K562 (cell line): ENCODE measurements around the gene PTTG2. TPM values are rescaled to one million over a fixed set of nuclear protein-coding genes. Genes with fewer than 3 reads are reported as not detected.

Experiments used
- ATF7 ChIP-seq: fragments of 450-650 bp; IDR thresholded peaks from 2 replicates; pipeline ENCODE4 v1.7.1; 2014; ENCODE audit warnings: mild to moderate bottlenecking, moderate library complexity
- CBX3 ChIP-seq, 2 experiments: IDR thresholded peaks; 1 replicate in 1 of 2; 2 replicates in 1 of 2; pipeline ENCODE4 v1.6.1; 2012; ENCODE audit warnings: inconsistent platforms in 2 of 2, low read length in 2 of 2, borderline replicate concordance in 1 of 2, control low read depth in 1 of 2
- HINFP ChIP-seq: fragments of 450-650 bp; conservative IDR thresholded peaks from 2 replicates; pipeline ENCODE4 v1.6.1; 2016; ENCODE audit warnings: missing genetic modification characterization, low read depth, mild to moderate bottlenecking, control low read depth, missing compliant biosample characterization
- JUND ChIP-seq, 2 experiments: IDR thresholded peaks; 2 replicates in 1 of 2; 3 replicates in 1 of 2; pipeline ENCODE4 v1.6.1; 2011; ENCODE audit warnings: borderline replicate concordance in 2 of 2, low read depth in 2 of 2, low read length in 2 of 2, improper control_type of control experiment in 1 of 2, missing biosample characterization in 1 of 2, missing genetic modification characterization in 1 of 2, missing genetic modification reagents in 1 of 2
- MTF1 ChIP-seq: fragments of 250-450 bp; sonication (Bioruptor Pico); IDR thresholded peaks from 2 replicates; pipeline ENCODE4 v1.9.0; 2021; ENCODE audit warnings: moderate library complexity, mild to moderate bottlenecking, inconsistent platforms, borderline replicate concordance
- NFATC3 ChIP-seq: fragments of 450-650 bp; IDR thresholded peaks from 2 replicates; pipeline ENCODE4 v1.6.1; 2017; ENCODE audit warnings: mild to moderate bottlenecking
- NR2C2 ChIP-seq, 2 experiments: fragments of 200-800 bp in 1 of 2; sonication (Bioruptor generic) in 1 of 2; sonication (generic) in 1 of 2; formaldehyde crosslinking in 1 of 2; IDR thresholded peaks; 2 replicates each; pipeline versions ENCODE4 v1.6.1 to v1.8.0; 2016 to 2022; ENCODE audit warnings: mild to moderate bottlenecking in 1 of 2, missing compliant biosample characterization in 1 of 2, missing genetic modification characterization in 1 of 2, missing genetic modification reagents in 1 of 2
- PTRF ChIP-seq: fragments of 450-650 bp; IDR thresholded peaks from 2 replicates; pipeline ENCODE4 v1.6.1; 2016; ENCODE audit warnings: mild to moderate bottlenecking, missing genetic modification characterization, missing compliant biosample characterization
- ZNF197 ChIP-seq: fragments of 200-800 bp; sonication (Bioruptor generic); IDR thresholded peaks from 2 replicates; pipeline ENCODE4 v1.6.1; 2016; ENCODE audit warnings: low read depth, missing genetic modification characterization, missing compliant biosample characterization
- ZNF324 ChIP-seq: fragments of 250-450 bp; sonication (Bioruptor Pico); IDR thresholded peaks from 2 replicates; pipeline ENCODE4 v1.4.0; 2020; ENCODE audit warnings: mild to moderate bottlenecking
- ZNF740 ChIP-seq, 3 experiments: fragments of 200-800 bp in 1 of 3; sonication (Bioruptor generic) in 1 of 3; sonication (generic) in 1 of 3; formaldehyde crosslinking in 1 of 3; IDR thresholded peaks; 2 replicates each; pipeline versions ENCODE4 v1.6.1 to v1.8.0; 2016 to 2022; ENCODE audit warnings: mild to moderate bottlenecking in 2 of 3, missing compliant biosample characterization in 2 of 3, missing genetic modification characterization in 2 of 3, missing genetic modification reagents in 1 of 3
- ZNF75A ChIP-seq: fragments of 450-650 bp; formaldehyde crosslinking; IDR thresholded peaks from 2 replicates; pipeline ENCODE4 v1.4.0; 2020; ENCODE audit warnings: mild to moderate bottlenecking
- polyA plus RNA-seq, 8 experiments: library from polyadenylated mRNA; depleted of rRNA in 4 of 8; stranded (reverse) in 5 of 8; unstranded in 3 of 8; fragments of >200 nt; fragmentation: Nextera tagmentation in 2 of 8; fragmentation: Illumina TruSeq in 1 of 8; extraction: Ambion mirVana in 2 of 8; extraction: Trizol in 1 of 8; gene quantifications; 2 replicates each; pipeline versions ENCODE4 v1.2.1 to v1.2.3, GENCODE V29; 2011 to 2014; ENCODE audit warnings: inconsistent platforms in 1 of 8, missing spikeins in 1 of 8
- total RNA-seq, 7 experiments: library from RNA; depleted of rRNA in 6 of 7; stranded (reverse); fragments of >200 nt in 6 of 7; fragmentation: Illumina TruSeq in 2 of 7; extraction: Trizol in 2 of 7; gene quantifications; 2 replicates each; pipeline versions ENCODE4 v1.2.1 to v1.2.3, GENCODE V29; 2011 to 2021; ENCODE audit warnings: low replicate concordance in 1 of 7
- TF ChIP-seq, protein P1 (sequence below): fragments of 200-800 bp; sonication (Bioruptor generic); IDR thresholded peaks from 2 replicates; pipeline ENCODE4 v1.6.1; 2017; ENCODE audit warnings: missing genetic modification characterization, missing compliant biosample characterization

PTTG2 gene
- total and polyA plus RNA-seq, 9 of the 15 experiments (the other 6 are each of a cell fraction or from before 2014, with no cell fraction given) = not detected

- TF ChIP-seq HINFP (tag) = no peak
- no peak for TF ChIP-seq ZNF740 (CRISPR knock-in tag; IDR thresholded peaks at IDR 0.05)
- TF ChIP-seq ZNF740 (tag; IDR thresholded peaks at IDR 0.05) = no peak
- no peak for TF ChIP-seq PTRF (tag)
- TF ChIP-seq ATF7 = 0 out of 2 replicates have a peak, but pooled peaks have one; percentile 29
- no peak for TF ChIP-seq ZNF197 (CRISPR knock-in tag)
- TF ChIP-seq MTF1 = no peak
- TF ChIP-seq JUND (IDR thresholded peaks at IDR 0.05; ENCODE audit: borderline replicate concordance, low read depth, low read length) = peak; percentile 37; the same call in 1 of the 2 replicates
- no peak for TF ChIP-seq JUND (tag; IDR thresholded peaks at IDR 0.05; ENCODE audit: borderline replicate concordance, low read depth, low read length)
- no peak for TF ChIP-seq ZNF324 (CRISPR knock-in tag)
- no peak for TF ChIP-seq ZNF75A (CRISPR knock-in tag)
- TF ChIP-seq, protein P1, sequence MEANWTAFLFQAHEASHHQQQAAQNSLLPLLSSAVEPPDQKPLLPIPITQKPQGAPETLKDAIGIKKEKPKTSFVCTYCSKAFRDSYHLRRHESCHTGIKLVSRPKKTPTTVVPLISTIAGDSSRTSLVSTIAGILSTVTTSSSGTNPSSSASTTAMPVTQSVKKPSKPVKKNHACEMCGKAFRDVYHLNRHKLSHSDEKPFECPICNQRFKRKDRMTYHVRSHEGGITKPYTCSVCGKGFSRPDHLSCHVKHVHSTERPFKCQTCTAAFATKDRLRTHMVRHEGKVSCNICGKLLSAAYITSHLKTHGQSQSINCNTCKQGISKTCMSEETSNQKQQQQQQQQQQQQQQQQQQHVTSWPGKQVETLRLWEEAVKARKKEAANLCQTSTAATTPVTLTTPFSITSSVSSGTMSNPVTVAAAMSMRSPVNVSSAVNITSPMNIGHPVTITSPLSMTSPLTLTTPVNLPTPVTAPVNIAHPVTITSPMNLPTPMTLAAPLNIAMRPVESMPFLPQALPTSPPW (CRISPR knock-in tag) = 0 out of 2 replicates have a peak, but pooled peaks have one; percentile 12
- no peak for TF ChIP-seq CBX3 (IDR thresholded peaks at IDR 0.05; ENCODE audit: borderline replicate concordance in 1 of 2, low read length in 2 of 2)
- no peak for TF ChIP-seq NFATC3
- TF ChIP-seq NR2C2 (CRISPR knock-in tag; IDR thresholded peaks at IDR 0.05) = no peak
- no peak for TF ChIP-seq NR2C2 (tag; IDR thresholded peaks at IDR 0.05)
Measured at GRCh38 chr4:37970702-37971101, 10.5 kb downstream of the PTTG2 start (continued).
